ENCODE data around the gene FN1.
"Not testable (repeated sequence)": the region's sequence is repeated elsewhere in the genome, so short reads cannot be mapped to it uniquely, and the experiment has no call there.

FN1 gene

DNA sequence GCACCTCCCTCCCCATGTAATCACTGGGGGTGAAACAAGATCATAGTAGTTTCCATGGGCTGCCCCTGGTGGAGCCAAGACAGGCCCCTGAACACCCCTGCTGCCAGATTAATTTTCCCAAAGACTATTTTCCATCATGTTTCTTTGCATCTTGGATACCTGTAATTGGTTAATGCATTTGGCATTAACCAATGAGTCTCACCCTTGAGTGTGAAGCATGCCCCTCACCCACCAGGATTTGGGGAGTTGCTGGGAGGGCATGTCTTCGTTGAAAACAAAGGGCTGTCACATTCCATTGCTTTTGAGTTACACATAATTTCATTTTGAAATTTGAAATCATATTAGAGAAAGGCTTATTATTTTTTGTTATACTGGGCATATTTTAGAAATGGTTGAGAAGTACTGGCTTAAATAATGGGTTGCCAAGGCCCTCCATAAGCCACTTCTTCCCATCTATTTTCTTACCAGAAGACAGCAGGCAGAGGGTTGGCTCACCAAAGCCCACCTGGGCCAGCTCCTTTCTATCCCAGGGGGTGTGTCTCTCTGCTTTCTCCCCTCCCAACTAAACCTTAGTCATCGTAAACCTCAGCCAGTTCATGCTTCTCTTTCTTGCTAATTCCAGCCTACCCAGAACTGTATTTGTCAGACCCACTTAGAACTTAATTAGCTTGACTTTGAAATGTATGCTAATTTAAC, 72.3 kb downstream of the FN1 start:
- DNase-seq: no peak

DNA sequence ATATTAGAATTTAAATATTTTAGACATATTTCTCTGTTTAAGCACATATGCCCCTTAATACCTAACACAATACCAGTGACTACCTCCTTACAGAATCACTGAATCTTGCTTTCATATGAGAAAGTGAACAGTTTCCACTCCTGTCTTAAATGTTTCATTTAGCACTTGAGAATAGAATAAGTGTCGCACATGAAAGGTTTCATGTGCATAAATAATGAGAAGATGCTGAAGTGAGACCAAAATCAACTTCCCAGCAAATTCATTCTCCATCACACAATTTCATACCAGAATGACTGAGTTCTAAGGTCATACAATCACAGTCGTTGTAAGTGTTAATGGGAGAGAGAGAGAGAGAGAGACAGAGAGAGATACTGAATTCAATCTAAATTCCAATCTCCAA, 72.8 kb downstream of the FN1 start:
- no peak for DNase-seq

DNA sequence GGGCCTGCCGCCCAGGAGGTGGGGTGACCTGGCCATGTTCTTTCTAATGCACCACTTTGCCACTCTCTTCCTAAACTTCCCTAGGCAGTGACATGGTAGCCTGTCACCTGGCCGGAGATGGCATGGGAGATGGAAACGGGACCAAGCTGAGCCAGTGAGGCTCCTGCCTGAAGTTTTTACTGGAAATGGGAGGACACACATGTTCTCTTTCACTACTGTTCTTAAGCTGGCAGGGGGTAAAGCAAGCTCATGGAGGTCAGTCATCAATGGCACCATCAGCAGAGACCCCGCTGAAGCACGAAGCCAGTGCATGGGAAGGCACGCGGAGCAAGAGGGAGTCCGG, 73.3 kb downstream of the FN1 start:
- no peak for DNase-seq

DNA sequence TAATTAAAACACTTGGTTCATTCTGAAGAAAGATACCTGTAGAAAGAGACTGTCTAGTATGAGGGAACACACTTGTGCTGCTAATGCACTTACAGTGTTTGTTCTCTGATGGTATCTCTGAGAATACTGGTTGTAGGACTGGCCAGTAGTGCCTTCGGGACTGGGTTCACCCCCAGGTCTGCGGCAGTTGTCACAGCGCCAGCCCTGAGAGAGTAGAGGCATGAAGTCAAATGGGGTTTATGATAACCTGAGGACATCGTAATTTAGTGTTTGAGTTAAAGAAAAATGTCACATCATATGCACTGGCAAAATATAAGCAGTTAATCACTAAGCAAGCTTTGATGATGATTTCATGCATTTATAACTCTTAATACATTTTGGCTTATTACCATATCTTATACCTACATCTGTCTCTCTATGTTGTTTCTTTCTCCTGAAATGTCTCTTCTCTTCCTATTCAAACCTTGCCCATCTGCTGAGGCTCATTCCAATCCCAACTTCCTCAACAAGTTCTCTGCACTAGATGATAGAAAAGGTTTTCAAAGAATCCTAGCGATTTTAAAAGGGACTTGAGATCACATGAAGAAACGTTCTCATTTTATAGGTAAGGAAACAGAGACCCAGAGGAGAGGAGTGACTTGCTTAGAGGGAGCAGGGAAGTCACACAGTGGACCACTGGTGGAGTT, 73.8 kb downstream of the FN1 start:
- no peak for DNase-seq

DNA sequence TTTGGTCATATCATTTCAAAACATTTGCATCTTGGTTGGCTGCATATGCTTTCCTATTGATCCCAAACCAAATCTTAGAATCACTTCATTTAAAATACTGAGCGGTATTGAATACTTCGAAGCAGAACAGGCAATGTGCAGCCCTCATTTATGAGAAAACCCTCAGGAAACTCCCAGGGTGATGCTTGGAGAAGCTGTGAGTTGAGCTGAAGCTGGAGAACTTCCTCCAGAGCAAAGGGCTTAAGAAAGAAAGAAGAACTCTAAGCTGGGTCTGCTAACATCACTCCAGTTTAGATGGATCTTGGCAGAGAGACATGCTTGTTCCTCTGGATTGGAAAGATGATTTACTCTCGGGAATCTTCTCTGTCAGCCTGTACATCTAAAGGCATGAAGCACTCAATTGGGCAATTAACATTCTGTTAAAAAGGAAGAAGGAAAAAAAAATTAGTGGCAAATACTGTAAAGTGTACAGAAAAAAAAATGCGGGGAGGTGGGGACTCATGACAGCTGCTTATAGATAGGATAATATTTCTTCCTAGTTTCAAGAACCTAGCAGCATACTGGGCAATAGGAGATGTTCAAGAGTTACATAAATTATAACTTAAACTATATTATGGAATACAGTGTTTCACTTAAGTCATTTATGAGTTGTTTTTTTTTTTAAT, 74.5 kb downstream of the FN1 start:
- no peak for DNase-seq

DNA sequence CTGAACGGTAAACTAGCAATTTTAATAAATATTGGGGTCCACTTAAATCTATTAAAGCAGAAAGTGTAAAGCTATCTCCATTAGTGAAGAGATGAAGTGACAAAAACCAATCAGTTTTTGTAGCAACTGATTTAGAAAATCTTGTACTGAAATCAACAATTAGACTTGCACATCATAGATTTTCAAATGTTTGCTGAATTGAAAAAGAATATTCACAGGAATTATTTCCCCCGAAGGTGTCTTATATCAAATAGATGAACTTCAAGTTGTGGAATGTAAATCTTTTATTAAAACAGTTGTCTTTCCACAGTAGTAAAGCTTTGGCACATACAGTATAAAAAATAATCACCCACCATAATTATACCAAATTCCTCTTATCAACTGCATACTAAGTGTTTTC, 75.3 kb downstream of the FN1 start:
- DNase-seq: no peak

DNA sequence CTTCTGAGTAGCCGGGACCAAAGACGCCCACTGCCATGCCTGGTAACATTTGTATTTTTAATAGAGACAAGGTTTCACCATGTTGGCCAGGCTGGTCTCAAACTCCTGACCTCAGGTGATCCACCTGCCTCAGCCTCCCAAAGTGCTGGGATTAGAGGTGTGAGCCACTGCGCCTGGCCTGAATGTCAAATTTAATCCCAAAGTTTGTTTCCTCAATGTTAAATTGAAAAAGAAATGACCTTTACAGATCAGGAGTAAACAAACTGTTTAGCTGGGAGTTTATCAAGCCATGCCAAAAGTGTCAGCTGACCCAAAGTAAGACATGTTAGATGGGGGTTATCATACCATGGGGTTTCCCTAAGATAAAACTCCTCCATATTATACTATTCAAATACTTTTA, 75.8 kb downstream of the FN1 start:
- not testable (repeated sequence) for DNase-seq

DNA sequence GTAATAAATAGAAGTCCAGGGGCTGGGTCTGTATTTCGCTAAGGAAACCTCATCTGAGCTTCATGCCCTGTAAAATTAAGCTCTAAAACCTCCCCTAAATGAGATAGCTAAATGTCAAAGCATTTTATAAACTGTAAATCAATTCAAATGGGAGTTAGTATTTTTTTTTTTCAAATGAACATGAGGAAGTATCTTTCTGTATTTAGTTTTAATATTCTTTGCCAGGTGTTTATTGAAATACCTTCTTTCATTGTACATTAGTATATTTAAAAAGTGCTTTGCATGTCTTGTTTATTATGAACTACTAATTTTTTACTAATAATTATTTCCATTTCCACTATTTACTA, 76.3 kb downstream of the FN1 start:
- no peak for DNase-seq

DNA sequence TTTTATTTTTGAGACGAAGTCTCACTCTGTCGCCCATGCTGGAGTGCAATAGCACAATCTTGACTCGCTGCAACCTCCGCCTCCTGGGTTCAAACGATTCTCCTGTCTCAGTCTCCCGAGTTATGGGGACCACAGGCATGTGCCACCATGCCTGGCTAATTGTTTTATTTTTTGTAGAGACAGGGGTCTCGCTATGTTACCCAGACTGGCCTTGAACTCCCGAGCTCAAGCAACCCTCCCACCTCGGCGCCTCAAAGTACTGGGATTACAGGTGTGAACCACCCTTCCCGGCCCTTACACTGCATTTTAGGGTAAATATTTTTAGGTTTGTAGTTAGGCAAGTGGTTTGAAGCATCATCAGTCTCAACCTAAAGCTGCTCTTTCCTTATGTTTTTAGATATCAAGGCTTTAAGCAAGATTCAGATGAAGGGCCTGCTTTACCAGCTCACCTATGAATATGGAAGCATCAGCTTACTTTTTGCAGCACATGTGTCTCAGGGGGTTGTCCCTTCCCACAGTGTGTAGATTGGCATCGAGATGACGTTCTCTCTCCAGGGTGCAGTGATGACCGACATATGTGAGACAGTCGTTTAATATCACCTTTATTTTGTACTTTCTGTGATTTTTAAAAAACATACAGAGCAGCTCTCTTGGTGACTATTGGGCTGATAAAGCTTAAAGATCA, 76.8 kb downstream of the FN1 start:
- DNase-seq: no peak

DNA sequence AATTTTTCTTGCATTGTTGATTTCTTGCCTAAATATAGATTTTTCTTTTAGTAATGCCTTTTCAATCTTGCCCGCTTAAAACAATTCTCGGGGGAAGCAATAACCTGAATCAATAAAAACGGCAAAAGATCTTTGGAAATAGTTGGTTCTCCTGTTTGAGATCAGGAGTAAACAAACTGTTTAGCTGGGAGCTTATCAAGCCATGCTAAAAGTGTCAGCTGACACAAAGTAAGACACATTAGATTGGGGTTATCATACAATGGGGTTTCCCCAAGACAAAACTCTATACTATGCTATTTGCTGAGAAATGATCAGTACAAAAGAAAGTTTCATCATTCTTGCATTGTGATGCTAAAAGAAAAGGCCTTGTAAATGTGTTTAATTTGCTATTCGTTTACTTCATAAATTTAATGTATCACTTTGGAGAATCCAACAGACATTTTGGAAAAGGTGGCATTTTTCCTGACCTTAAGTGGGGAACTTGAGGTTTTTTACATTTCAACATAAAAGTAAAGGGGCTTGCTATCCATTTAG, 77.5 kb downstream of the FN1 start:
- DNase-seq: no peak

DNA sequence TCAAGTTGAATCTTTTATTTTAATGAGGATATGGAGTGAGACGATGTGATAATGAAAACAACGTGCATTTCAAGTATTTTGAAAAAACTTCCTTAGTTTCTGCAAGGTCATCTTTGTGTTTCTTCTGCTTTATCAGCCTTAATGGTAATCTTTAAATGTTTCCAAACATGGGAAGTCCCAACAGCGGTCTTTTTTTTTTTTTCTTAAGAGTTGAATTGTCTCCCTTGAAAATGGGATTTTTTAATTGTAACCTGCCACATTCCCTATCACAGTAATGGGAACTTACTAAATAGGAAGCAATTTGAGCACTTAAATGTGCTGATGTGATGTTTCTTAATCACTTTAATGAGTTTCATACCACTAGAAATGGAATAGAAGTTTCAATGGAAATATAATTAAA, 78.2 kb downstream of the FN1 start:
- no peak for DNase-seq

DNA sequence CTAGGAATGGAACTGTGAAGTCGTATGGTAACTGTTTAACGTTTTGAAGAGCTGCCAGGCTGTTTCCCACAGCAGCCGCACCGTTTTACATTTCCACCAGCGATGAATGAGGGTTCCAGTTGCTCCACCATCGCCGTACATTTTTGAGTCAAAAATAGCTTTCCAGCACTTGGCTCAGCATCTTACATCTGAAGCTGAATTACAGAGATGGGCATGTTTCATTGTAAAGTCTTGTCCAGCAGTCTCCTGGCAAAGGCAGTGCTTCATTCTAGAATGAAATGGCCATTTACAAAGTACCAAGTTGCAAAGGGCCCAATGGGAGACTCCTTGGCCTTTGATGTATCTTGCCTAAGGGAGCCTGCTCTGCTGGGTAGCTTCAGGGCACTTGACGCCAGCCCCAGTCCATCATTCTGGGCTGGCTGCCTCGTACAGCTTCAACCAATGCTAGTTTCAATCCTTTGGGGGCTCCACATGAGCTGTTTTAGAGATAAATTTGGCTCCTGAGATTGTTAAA, 78.9 kb downstream of the FN1 start:
- no peak for DNase-seq

DNA sequence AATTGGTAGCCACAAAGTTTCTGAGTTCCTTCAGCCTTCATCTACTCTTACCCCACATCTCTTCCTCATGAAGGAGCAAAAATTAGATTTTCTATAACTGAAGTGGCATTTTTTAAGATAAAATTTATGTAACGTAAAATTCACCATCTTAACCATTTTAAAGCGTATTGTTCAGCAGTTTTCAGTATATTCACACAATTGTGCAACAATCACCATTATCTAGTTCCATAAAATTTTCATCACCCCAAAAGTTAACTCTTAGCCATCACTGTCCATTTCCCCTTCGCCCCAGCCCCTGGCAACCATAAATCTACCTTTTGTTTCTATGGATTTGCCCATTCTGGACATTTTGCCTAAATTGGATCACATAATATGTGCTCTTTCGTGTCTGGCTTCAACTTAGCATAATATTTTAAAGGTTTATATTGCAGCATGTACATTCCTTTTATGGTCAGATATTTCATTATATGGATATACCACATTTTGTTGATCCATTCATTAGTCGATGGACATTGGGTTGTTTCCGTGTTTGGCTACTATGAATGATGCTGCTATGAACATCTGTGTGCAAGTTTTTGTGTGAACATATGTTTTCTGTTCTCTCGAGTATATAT, 79.4 kb downstream of the FN1 start:
- no peak for DNase-seq

DNA sequence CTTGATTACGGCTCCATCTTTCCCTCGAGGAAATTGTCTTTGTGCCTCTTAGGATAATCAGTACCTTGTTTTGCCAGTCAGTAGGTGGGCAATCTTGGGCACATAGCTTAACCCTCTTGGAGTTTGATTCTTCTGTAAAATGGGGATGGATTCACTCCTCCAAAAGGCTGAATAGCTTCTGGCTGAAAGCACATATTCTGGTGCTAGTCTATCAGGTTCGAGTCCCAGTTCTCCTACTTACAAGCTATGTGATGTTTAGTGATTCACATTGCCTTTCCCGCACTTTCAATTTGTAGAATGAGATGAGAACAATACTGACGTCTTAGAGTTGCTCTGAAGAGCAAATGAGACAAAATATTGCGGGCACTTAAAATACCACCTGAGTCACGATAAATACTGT, 80.1 kb downstream of the FN1 start:
- DNase-seq: no peak

DNA sequence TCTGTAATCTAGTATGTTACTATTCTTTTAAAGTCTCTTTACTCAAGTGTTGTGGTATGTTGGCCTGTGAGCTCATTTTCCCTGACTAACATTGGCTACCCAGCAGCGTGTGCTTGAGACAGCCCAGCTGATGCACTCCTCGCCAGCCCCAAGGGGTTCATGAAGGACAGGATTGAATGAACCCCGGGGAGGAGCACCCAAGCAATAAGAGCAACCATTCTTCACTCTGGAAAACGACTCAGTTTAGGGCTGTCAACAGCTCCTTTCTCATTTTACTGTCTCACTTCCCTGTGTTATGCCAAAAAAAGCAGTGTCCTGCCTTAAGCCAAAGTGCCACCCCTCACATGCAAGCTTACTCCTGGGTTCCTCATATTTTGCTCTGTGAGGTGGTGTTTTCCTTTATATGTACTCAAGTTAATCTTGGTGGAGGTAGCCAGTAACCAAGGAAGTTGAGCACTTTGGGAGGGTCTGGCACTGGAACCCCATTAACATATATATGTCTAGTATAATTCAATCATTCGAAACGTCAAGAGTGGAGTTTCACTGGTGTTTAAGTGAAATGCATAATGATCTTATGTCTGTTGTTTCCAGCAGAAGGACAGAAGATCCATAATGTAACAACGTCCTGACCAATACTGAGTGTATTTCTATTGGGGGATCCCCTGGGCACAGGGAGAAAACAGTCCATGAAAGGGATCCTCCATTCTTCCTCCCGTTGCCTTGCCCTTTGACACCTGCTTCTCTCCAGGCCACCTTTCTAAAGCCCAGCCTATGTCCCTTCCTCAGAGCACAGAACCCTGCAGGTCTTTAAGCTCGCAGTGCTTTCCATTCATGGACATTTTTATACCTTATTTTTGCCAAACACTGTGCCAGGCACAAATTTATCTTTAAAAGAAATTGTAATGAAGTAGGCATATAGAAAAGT, 80.8 kb downstream of the FN1 start:
- no peak for DNase-seq

DNA sequence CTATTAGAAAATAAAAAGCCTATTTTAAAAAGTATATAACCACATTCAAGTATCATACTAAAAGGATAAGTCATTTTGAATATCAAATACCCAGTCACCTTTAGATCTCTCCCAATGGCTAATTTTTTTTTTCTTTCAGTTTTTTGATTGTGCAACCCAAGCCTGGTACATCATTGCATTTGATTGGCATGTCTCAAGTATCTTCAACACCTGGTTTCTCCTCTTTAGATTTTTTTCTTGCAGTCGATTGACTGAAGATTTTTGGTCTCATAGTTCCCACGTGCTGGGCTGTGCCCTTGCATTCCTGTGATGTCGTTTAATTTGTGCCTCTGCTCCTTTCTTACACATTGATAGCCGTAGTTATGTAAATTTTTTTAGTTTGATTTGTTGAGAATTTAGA, 83.3 kb downstream of the FN1 start:
- DNase-seq: no peak

DNA sequence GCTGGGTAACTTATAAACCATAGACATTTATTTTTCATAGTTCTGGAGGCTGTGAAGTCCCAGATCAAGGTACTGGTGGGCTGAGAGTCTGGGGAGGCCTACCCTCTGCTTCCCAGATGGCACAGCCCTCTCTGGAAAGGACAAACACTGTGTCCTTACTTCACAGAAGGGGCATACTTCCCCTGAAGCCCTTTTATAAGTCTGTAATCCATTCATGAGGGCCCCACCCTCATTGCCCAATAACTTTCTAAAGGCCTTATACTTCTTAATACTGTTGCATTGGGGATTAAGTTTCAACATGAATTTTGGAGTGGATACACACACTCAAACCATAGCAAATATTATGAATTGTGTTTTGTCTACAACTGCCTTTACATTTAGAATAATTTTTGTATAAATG, 88.0 kb downstream of the FN1 start:
- DNase-seq: no peak

DNA sequence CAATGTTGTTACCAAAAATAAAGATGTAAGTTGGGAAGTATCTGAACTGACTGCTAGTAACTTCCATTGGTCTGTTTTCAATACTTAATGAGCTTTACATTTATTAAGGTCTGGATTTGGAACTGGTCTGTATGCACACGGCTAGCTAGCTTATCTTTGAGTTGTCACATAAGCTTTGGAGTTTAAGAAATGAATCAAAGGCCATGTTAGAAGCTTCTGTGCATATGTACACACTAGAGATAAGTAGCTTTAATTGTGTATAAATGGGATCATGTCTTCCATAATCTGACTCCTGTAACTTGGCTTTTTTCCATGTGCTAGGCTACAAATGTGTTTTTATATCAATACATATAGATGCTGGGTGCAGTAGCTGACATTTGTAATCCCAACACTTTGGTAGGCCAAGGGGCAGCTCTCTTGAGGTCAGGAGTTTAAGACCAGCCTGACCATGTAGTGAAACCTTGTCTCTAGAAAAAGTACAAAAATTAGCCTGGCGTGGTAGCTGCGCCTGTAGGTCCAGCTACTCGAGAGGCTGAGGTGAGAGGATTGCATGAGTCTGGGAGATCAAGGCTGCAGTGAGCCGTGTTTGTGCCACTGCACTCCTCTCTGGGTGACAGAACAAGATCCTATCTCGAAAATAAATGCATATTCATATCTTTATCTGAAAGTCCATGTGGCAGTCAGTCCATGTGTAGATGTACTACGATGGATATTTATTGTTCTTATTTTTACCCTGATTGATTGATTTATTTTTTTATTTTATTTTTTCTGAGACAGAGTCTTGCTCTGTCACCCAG, 96.8 kb downstream of the FN1 start:
- no peak for DNase-seq

DNA sequence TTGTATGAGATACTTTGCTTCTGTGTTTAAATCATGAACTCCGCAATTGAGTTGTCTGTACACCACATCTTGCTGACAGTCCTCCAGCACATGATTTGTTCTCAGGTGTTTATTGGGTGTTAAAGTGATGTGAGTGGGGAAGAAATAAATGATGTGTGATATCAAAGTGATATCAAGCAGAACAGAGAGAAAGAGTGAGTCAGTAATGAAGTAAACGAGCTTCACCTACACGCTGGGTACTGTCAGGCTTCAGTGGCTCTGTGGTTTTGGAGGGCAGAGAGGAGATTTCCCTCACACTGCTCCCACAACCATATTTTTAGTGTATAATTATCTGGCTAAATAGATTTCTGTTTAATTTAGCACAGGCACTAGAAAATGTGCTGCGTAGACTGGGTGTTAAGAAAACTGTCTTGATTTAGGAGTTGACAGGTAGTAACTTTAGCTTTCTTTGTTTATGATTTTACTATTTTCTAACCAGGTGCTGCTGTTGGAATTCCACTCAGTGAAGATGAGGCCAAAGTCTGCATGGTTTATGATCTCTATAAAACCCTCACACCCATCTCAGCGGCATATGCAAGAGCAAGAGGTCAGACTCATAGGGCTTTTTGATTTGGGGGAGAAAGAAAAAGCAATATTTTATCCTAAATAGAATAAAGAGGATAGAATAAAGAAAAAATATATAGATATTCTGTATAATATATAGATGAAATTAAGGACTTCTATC, 102.8 kb downstream of the FN1 start:
- DNase-seq: no peak

DNA sequence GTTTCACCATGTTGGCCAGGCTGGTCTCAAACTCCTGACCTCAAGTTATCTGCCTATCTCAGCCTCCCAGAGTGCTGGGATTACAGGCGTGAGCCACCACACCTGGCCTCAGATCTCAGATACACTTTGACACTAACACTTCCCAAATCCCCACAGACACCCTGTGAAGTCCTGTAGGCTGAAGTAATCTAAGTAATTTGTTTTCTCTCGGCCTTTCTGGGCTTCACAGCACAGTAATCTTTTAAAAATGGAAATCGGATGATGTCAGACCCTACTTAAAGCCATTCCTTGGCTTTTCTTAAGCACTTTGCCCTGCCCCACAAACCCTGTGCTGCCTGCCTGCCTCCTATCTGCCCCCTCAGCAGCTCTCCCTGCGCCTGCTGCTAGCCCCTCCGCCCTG, 107.8 kb downstream of the FN1 start:
- DNase-seq: no peak

Measured in activated effector memory CD4-positive, alpha-beta T cell treated with Interleukin-2 at 50 U/mL for 16 hours (primary cell).